SK-N-SH treated with all-trans-retinoic acid at 6 μM for 48 hours (cell line): Measurements from ENCODE around the gene ZPR1.

ENCODE experiments used
- ATAC-seq: fragments of 200-7000 bp; cut with Tn5 transposase; 3 replicates; pipeline ENCODE4 v1.9.1; 2020; ENCODE audit warnings: mild to moderate bottlenecking, moderate library complexity
- ARNTL ChIP-seq: fragments of 450-650 bp; formaldehyde crosslinking; IDR thresholded peaks from 2 replicates; pipeline ENCODE4 v1.5.0; 2020; ENCODE audit warnings: low read depth, mild to moderate bottlenecking, moderate library complexity, borderline replicate concordance
- BACH2 ChIP-seq: fragments of 250-450 bp; sonication (Bioruptor Pico); IDR thresholded peaks from 2 replicates; pipeline ENCODE4 v1.9.0; 2021; ENCODE audit warnings: mild to moderate bottlenecking, borderline replicate concordance
- CSDC2 ChIP-seq: fragments of 250-450 bp; sonication (Bioruptor Pico); IDR thresholded peaks from 2 replicates; pipeline ENCODE4 v1.5.0; 2020; ENCODE audit warnings: mild to moderate bottlenecking, moderate library complexity
- GLIS3 ChIP-seq: fragments of 250-450 bp; sonication (Bioruptor Pico); IDR thresholded peaks from 2 replicates; pipeline ENCODE4 v1.5.0; 2020; ENCODE audit warnings: mild to moderate bottlenecking, moderate library complexity
- PATZ1 ChIP-seq: fragments of 250-450 bp; sonication (Bioruptor Pico); IDR thresholded peaks from 2 replicates; pipeline ENCODE4 v1.8.0; 2020; ENCODE audit warnings: mild to moderate bottlenecking, moderate library complexity, borderline replicate concordance
- PPARA ChIP-seq: fragments of 250-450 bp; sonication (Bioruptor Pico); IDR thresholded peaks from 2 replicates; pipeline ENCODE4 v1.5.0; 2020; ENCODE audit warnings: mild to moderate bottlenecking, borderline replicate concordance
- RARB ChIP-seq: fragments of 250-450 bp; sonication (Bioruptor Pico); IDR thresholded peaks from 2 replicates; pipeline ENCODE4 v1.8.0; 2021; ENCODE audit warnings: mild to moderate bottlenecking, moderate library complexity
- SNAI2 ChIP-seq: fragments of 250-450 bp; sonication (Bioruptor Pico); IDR thresholded peaks from 2 replicates; pipeline ENCODE4 v1.5.0; 2020; ENCODE audit warnings: mild to moderate bottlenecking, moderate library complexity
- TCF4 ChIP-seq: fragments of 250-450 bp; sonication (Bioruptor Pico); IDR thresholded peaks from 2 replicates; pipeline ENCODE4 v1.8.0; 2021; ENCODE audit warnings: mild to moderate bottlenecking, moderate library complexity, borderline replicate concordance
- TSHZ2 ChIP-seq: fragments of 250-450 bp; sonication (Bioruptor Pico); IDR thresholded peaks from 2 replicates; pipeline ENCODE4 v1.5.0; 2020; ENCODE audit warnings: mild to moderate bottlenecking, moderate library complexity
- ZC3H10 ChIP-seq: fragments of 250-450 bp; sonication (Bioruptor Pico); IDR thresholded peaks from 2 replicates; pipeline ENCODE4 v1.5.1; 2021; ENCODE audit warnings: mild to moderate bottlenecking, moderate library complexity
- ZFP3 ChIP-seq: fragments of 250-450 bp; sonication (Bioruptor Pico); IDR thresholded peaks from 2 replicates; pipeline ENCODE4 v1.5.0; 2020; ENCODE audit warnings: mild to moderate bottlenecking, moderate library complexity
- ZNF565 ChIP-seq: fragments of 450-650 bp; formaldehyde crosslinking; conservative IDR thresholded peaks from 2 replicates; pipeline ENCODE4 v1.5.0; 2020; ENCODE audit warnings: low read depth, mild to moderate bottlenecking, moderate library complexity
- ZNF8 ChIP-seq: fragments of 450-650 bp; formaldehyde crosslinking; IDR thresholded peaks from 2 replicates; pipeline ENCODE4 v1.5.0; 2020; ENCODE audit warnings: mild to moderate bottlenecking, moderate library complexity
- TF ChIP-seq, protein P1 (sequence below): fragments of 250-450 bp; sonication (Bioruptor Pico); IDR thresholded peaks from 2 replicates; pipeline ENCODE4 v1.8.0; 2021; ENCODE audit warnings: low read depth, mild to moderate bottlenecking, moderate library complexity, borderline replicate concordance
- TF ChIP-seq, protein P2 (sequence below): fragments of 250-450 bp; sonication (Bioruptor Pico); IDR thresholded peaks from 2 replicates; pipeline ENCODE4 v1.5.1; 2020; ENCODE audit warnings: low read depth, mild to moderate bottlenecking, moderate library complexity
- TF ChIP-seq, protein P3 (sequence below): fragments of 250-450 bp; sonication (Bioruptor Pico); IDR thresholded peaks from 2 replicates; pipeline ENCODE4 v1.5.1; 2021; ENCODE audit warnings: mild to moderate bottlenecking, moderate library complexity

Gene ZPR1

GRCh38 chr11:116828632-116829524 is 41.1 kb upstream of the ZPR1 start:
- peak; percentile 15; the same call in 2 of the 3 replicates for ATAC-seq
- TF ChIP-seq, protein P1, sequence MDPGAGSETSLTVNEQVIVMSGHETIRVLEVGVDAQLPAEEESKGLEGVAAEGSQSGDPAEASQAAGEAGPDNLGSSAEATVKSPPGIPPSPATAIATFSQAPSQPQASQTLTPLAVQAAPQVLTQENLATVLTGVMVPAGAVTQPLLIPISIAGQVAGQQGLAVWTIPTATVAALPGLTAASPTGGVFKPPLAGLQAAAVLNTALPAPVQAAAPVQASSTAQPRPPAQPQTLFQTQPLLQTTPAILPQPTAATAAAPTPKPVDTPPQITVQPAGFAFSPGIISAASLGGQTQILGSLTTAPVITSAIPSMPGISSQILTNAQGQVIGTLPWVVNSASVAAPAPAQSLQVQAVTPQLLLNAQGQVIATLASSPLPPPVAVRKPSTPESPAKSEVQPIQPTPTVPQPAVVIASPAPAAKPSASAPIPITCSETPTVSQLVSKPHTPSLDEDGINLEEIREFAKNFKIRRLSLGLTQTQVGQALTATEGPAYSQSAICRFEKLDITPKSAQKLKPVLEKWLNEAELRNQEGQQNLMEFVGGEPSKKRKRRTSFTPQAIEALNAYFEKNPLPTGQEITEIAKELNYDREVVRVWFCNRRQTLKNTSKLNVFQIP (CRISPR knock-in tag): no peak
- TF ChIP-seq, protein P2, sequence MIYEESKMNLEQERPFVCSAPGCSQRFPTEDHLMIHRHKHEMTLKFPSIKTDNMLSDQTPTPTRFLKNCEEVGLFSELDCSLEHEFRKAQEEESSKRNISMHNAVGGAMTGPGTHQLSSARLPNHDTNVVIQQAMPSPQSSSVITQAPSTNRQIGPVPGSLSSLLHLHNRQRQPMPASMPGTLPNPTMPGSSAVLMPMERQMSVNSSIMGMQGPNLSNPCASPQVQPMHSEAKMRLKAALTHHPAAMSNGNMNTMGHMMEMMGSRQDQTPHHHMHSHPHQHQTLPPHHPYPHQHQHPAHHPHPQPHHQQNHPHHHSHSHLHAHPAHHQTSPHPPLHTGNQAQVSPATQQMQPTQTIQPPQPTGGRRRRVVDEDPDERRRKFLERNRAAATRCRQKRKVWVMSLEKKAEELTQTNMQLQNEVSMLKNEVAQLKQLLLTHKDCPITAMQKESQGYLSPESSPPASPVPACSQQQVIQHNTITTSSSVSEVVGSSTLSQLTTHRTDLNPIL (CRISPR knock-in tag): no peak
- TF ChIP-seq, protein P3, sequence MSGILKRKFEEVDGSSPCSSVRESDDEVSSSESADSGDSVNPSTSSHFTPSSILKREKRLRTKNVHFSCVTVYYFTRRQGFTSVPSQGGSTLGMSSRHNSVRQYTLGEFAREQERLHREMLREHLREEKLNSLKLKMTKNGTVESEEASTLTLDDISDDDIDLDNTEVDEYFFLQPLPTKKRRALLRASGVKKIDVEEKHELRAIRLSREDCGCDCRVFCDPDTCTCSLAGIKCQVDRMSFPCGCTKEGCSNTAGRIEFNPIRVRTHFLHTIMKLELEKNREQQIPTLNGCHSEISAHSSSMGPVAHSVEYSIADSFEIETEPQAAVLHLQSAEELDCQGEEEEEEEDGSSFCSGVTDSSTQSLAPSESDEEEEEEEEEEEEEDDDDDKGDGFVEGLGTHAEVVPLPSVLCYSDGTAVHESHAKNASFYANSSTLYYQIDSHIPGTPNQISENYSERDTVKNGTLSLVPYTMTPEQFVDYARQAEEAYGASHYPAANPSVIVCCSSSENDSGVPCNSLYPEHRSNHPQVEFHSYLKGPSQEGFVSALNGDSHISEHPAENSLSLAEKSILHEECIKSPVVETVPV (CRISPR knock-in tag): no peak
- no peak for TF ChIP-seq PPARA (CRISPR knock-in tag)
- no peak for TF ChIP-seq TSHZ2
- TF ChIP-seq ZC3H10: no peak
- no peak for TF ChIP-seq RARB (CRISPR knock-in tag)

- TF ChIP-seq ZFP3 (CRISPR knock-in tag) (no peak), TCF4 (no peak), CSDC2 (CRISPR knock-in tag) (no peak), ARNTL (CRISPR knock-in tag) (no peak), BACH2 (CRISPR knock-in tag) (no peak), SNAI2 (CRISPR knock-in tag) (no peak), ZNF8 (no peak), PATZ1 (no peak), ZNF565 (CRISPR knock-in tag) (no peak), GLIS3 (CRISPR knock-in tag) (no peak)
- TF ChIP-seq, protein P2 (CRISPR knock-in tag): no peak
- TF ChIP-seq, protein P3 (CRISPR knock-in tag): no peak
- no peak for ATAC-seq
These were observed 39.6 kb upstream of the ZPR1 start for GRCh38 chr11:116827461-116827860.
